ENCODE results near the gene PHF10.

GRCh38 chr6:169725125-169726048 is 1.1 kb upstream of the PHF10 start:
- TF ChIP-seq CTCF (conservative IDR thresholded peaks at IDR 0.05) (no peak), ZFX (IDR thresholded peaks at IDR 0.05) (no peak)
